GM23248 (cell line): ENCODE data around the gene P3H4.
"Not testable (repeated sequence)": the region's sequence is repeated elsewhere in the genome, so short reads cannot be mapped to it uniquely, and the experiment has no call there.

ENCODE experiments used
- EZH2 ChIP-seq: fragments of 200-600 bp; sonication (generic); IDR thresholded peaks from 2 replicates; pipeline ENCODE4 v1.6.1; 2018; ENCODE audit warnings: antibody characterized with exemption, mild to moderate bottlenecking; ENCODE audit not compliant: insufficient read depth, poor library complexity, severe bottlenecking
- EZH2phosphoT487 ChIP-seq: fragments of 200-600 bp; sonication (generic); IDR thresholded peaks from 2 replicates; pipeline ENCODE4 v1.6.1; 2018; ENCODE audit warnings: antibody characterized with exemption, moderate library complexity, mild to moderate bottlenecking, low read depth; ENCODE audit not compliant: insufficient read depth

- TF ChIP-seq EZH2, EZH2phosphoT487: not testable (repeated sequence)
These were observed 18.2 kb upstream of the P3H4 start for GRCh38 chr17:41829961-41830360.
